Fibroblast of lung (primary cell): ENCODE measurements around the gene WDFY2.

Source experiments
- CTCF ChIP-seq, 2 donors: IDR thresholded peaks in 1 of 2; conservative IDR thresholded peaks in 1 of 2; 1 replicate in 1 of 2; 2 replicates in 1 of 2; pipeline ENCODE4 v1.5.1; 2011 to 2012; ENCODE audit warnings: low read length in 2 of 2, control low read depth in 1 of 2, inconsistent platforms in 1 of 2, low read depth in 1 of 2, mild to moderate bottlenecking in 1 of 2
- EZH2 ChIP-seq: IDR thresholded peaks from 2 replicates; pipeline ENCODE4 v1.5.1; 2012; ENCODE audit warnings: low read length, control low read depth, mild to moderate bottlenecking; ENCODE audit errors: missing control alignments

- no peak for TF ChIP-seq EZH2
- TF ChIP-seq CTCF (conservative IDR thresholded peaks at IDR 0.05 in 1 of 2, IDR thresholded peaks at IDR 0.05 in 1 of 2; ENCODE audit: low read depth in 1 of 2, low read length in 2 of 2) = no peak
Observed at GRCh38 chr13:51801631-51802099, 217.4 kb downstream of the WDFY2 start.
